Stimulated activated CD4-positive, alpha-beta T cell treated with anti-CD3 and anti-CD28 coated beads, Interleukin-4, amount 100 ng/mL, for 1 hour (primary cell): Measurements from ENCODE around the gene SPART.
"Not testable (repeated sequence)": the region's sequence is repeated elsewhere in the genome, so short reads cannot be mapped to it uniquely, and the experiment has no call there.

Source experiments
- DNase-seq: peaks from one replicate; pipeline ENCODE4 v3.0.0-alpha.2; 2020

SPART gene

DNA sequence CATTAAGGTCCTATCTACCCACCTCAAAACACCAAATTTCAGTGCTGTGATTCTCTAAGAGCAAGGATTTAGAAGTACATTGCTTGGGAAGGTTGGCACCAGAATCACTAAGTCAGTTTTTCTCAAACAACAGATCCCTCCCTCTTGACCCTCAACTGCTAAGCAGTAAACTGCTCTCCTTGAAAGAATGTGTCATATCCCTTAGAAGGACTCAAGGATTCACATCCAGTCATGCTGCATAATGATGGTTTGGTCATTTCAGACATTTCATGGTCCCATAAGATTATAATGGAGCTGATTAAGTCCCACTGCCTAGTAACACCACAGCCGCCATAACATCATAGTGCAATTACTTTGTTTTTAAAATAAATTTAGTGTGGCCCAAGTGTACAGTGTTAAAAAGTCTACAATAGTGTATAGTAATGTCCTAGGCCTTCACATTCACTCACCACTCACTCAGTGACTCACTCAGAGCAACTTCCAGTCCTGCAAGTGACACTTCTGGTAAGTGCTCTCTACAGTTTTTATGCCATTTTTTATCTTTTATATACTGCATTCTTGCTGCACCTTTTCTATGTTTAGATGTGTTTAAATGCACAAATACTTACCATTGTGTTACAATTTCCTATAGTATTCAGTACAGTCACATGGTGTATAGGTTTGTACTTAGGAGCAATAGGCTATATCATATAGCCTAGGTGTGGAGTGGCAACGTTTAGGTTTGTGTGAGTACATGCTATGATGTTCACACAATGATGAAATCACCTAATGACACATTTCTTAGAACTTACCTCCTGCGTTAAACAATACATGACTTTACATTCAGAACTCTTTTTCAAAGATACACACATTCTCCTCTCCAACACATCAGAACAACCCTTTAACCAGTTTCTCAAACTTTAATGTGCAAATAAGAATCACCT is 32.9 kb downstream of the SPART start:
- DNase-seq: no peak

GRCh38 chr13:36310417-36311108 is 35.6 kb downstream of the SPART start:
- DNase-seq: no peak

- no peak for DNase-seq
Measured at GRCh38 chr13:36302289-36302688, 43.9 kb downstream of the SPART start.

DNA sequence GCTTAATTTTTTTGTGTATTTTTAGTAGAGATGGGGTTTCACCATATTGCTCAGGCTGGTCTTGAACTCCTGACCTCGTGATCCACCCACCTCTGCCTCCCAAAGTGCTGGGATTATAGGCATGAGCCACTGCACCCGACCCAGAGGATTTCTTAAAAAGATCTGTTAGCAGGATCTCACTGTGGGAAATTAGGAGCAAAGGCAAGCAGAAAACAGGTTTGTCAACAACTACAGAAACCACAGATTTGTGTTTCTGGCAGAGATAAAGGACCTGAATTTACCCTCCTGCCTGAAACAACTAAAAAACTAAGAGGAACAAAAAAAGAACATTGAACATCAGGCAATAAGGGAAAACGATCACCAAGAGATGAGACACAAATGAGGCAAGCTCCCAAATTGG is 46.7 kb downstream of the SPART start:
- DNase-seq: not testable (repeated sequence)

DNA sequence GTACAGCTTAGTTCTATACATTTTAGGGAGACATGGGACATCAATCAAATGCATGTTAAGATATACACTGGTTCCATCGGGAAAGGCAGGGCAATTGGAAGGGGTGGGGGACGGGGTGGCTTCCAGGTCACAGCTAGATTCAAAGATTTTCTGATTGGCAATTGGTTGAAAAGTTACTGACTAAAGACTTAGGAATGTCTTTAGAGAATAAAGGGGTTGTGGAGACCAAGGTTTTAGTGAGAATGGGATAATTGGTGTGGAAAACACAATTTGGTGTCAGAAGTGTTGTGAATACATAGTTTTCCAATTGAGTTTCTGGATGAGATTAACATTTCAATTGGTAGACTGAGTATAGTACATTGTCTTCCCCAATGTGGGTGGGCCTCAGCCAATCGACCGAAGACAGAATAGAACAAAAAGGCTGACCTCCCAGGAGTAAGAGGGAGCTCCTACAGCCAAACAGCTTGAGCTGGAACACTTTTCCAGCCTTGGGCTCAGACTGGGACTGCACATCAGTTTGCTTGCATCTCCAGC is 47.6 kb downstream of the SPART start:
- no peak for DNase-seq

DNA sequence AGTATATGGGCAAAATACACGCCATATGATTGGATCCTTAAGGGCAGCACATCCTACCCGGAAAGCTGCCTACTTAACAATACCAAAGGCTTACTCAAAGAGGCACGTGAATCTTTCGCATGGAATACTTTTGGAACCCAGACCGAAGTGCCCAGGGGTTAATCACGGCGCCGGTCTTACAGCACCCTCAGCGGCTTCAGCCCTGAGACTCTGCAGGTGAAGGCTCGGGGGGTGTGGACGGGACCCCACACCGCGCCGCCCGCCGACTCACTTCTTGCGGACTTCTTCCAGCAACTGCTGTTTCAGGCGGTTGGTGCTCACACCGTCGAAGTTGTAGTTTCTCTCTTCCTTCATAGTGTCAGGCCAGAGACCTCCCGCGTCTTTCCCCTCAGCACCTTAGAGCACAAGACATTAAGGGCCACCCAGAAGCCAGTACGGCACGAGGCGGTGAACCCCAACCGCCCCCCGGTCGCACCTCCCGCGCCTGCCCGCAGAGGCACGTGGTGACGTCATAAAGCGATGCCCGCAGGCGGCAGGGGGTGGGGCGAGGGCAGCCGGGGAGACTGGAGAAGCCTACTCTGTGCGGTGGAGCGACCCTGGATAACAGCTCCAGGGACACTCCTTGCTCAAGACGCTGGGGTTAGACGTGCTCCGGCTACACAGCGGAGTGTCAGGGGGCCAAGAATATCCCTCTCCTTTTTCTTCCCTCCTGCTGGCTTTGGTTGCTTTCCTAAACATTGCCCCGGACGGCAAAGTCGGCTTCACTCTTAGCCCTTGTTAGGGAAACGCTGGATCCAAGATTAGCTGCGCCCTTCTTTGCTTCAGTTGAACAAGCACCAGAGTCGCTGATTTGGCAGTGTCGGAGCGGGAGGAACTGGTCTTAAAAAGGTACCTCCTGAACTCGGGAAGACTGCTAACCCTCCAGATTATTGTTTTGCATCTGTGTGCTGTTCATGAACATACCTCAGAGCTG is 48.5 kb downstream of the SPART start, which contains the start of gene CCDC169:
Gene CCDC169 (minus strand): TSS at position 449 of the 973 bp plus-strand sequence. CDS start 95 bp downstream, at position 354.
- DNase-seq: peak; percentile 58

- DNase-seq: no peak
Measured at GRCh38 chr13:36294096-36294495, 52.1 kb downstream of the SPART start.

DNA sequence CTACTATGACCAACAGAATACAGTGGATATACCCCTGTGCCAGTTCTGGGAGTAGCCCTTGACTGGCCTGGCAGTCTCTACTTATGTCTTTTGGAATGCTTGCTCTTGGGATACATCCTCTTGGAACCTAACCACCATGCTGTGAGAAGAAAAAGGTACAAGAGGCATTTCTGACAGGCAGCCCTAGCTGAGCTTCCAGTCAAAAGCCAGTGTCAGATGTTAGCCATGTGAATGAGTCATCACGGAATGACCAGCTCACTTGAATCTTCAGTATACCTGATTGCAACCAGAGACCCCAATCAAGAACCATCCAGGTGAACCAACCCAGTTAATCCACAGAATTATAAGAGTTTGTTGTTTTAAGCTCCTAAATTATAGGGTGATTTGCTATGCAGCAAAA is 52.7 kb downstream of the SPART start:
- DNase-seq: no peak

DNA sequence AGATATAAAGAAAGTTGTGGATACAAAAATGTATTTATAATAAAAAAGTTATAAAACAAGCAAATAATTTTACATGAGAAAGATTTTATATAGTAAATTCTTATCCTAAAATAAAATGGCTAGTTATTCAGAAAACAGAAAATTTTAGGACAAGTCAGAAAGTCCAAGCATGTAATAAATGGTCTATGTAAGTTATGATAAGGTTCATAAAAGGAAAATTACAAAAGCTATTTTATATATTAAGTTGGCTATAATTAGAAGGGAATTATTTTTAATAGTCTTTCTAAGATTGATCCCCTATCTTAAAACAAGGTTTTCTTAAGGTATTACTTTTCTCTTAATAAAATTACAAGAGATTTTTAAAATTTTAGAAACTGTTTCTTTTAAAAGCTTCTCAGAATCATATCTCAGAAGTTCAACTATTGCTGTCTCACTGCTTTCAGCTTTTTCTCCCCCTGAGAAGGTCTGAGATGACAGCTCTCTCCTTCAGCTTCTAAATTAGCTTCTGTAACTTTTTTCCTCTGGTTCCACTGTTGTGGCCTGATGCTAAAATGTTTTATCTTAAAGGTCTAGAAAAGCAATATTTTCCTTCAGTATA is 57.3 kb downstream of the SPART start:
- DNase-seq: no peak

GRCh38 chr13:36286006-36286405 is 60.2 kb downstream of the SPART start:
- no peak for DNase-seq

DNA sequence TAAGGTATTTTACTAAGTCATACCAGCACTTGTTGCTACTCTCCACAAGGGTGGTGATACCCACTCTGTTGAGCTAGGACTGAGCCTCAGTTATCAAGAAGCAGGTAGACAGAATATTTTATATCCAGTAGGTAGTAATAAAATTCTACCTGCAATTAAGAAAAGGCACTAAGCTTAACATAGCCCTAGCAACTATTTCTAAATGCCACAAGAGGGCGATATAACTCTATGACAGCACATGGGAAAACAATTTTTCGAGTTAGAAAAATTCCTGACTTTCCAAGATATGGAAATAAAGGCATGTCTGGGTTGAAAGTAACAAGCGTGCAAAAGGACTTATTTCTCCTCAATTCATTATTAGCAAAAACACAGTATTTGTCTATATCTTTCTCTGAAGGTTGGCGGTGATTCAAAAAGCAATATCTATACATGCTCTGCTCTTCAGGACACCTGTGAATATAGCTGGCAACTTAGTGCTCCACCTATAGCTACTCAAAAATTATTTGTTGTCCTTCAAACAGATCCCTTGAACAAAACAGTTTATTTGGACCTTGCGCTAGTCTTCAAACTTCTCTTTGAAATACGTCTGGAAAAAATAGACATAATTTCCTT is 63.3 kb downstream of the SPART start:
- no peak for DNase-seq

GRCh38 chr13:36275190-36276002 is 70.8 kb downstream of the SPART start:
- DNase-seq: no peak

DNA sequence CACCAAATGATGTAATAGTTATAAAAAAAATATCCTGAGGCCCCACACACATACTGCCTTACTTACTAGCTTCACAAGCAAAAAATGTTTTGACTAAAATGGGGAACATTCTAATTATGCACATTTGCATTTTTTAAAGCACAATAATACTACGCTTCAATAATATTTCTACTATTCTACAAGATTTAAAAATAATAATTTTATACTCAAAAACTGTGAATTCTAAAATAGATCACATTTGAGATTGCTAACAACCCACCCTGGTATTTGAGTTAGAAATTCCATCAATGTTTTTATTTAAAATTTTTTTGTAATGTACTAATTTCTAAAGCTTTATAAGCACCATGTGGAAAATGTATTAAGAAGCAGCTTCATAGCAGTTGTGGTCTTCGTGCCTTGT is 72.8 kb downstream of the SPART start:
- no peak for DNase-seq

DNA sequence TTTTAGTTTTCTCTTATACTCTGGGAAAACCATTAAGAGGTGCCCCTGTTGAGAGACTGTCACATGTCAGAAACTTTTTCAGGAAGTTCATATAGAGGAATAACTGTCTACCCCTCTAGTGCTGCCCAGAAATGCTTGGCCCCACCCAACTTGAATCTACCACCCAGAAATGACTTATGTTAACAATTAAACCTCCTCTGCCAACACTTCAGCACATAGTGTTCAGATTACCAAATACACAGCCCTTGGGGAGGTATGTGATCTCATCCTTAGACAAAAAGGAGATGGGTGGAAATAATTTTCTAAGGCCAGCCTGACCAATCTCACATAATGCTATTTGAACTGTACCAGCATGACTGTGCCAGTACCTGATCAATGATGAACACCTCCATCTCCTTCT is 84.2 kb downstream of the SPART start:
- no peak for DNase-seq

DNA sequence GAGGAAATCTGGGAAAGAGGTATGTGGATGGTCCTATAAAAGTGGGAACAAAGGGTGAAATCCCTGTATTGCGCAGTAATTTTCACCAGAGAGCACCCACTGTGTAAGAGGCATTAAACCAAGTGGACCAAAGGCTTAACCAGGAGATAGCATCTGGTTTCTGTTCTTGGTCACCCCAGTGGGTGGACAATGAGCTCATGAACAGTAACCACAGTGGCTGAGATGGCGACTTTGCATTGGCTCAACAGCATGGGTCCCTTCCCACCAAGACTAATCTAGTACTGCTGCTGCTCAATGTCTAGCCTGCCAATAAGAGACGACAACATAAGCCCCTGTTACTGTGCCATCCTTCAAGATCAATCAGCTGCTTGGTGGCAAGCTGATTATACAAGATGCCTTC is 85.2 kb downstream of the SPART start:
- DNase-seq: no peak

- no peak for DNase-seq
Measured at GRCh38 chr13:36259361-36260137, 86.6 kb downstream of the SPART start.

DNA sequence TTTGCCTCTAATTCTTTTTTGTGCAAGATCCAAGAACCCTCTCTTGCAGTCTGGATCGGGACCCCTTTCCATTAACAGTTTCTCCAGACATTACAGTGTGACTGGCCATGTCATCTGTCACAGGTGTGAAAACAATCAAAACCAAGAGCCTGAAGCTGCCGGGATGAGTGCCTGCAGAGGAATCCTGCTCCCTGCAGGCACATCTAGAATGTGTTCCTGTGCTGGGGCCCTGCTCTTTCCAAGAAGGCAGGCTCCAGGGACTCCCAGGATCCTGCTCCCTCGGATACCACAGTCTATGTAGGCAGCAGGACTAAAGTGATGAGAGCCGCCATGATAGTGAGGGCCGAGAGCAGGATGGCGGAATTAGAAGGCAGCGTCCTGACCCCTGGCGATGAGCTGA is 87.4 kb downstream of the SPART start:
- DNase-seq: no peak
